Measurements from ENCODE around the gene PRKG1.

PRKG1 gene

DNA sequence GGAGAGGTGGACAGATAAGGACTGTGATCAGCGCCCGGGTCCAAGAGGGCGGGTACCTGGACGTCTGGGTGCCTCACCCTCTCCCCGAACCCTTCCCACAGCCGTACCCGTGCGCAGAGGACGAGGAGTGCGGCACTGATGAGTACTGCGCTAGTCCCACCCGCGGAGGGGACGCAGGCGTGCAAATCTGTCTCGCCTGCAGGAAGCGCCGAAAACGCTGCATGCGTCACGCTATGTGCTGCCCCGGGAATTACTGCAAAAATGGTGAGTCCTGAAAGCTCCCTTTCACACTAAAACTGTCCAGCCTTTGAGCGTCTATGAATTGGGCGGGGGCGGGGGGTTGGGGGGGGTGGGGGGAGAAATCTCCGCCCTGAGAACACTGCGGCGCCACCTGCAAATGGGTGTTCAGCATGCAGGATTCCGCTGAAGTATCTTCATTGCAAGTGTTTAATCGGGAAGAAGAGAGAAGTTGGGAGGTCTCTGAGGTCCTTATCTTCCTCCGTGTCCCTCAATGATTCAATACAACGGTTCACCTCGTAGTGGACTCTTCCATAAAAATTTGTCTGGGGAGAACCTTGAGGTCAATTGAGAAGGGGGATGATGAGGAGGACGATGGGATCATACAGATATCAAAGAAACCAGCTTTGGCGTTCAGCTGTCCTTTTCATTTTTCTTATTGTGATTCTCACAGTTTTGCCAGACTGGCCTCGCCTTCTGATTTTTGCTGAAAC is 1240.7 kb downstream of the PRKG1 start:
- peak overlapping the region; percentile 70 for H3K4me3 ChIP-seq (ENCODE audit: low read depth, low read length)
- TF ChIP-seq, protein P1, sequence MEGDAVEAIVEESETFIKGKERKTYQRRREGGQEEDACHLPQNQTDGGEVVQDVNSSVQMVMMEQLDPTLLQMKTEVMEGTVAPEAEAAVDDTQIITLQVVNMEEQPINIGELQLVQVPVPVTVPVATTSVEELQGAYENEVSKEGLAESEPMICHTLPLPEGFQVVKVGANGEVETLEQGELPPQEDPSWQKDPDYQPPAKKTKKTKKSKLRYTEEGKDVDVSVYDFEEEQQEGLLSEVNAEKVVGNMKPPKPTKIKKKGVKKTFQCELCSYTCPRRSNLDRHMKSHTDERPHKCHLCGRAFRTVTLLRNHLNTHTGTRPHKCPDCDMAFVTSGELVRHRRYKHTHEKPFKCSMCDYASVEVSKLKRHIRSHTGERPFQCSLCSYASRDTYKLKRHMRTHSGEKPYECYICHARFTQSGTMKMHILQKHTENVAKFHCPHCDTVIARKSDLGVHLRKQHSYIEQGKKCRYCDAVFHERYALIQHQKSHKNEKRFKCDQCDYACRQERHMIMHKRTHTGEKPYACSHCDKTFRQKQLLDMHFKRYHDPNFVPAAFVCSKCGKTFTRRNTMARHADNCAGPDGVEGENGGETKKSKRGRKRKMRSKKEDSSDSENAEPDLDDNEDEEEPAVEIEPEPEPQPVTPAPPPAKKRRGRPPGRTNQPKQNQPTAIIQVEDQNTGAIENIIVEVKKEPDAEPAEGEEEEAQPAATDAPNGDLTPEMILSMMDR (IDR thresholded peaks at IDR 0.05; ENCODE audit: low read depth, low read length): no peak

DNA sequence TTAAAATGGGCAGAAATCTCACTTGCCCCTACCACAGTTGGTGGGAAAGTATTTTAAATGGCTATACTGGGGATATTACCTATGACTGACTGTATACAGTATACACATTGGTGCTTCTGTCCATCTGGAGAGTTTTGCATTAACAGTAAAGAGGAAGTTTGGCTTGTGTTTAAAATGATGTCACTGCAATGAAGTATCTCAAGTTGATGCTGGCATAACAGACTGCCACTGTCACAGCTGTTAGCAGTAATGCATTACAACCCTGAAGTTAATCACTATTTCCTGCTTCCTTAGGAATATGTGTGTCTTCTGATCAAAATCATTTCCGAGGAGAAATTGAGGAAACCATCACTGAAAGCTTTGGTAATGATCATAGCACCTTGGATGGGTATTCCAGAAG is 1241.7 kb downstream of the PRKG1 start:
- H3K4me3 ChIP-seq (ENCODE audit: low read depth, low read length): peak overlapping the region; percentile 70
- TF ChIP-seq, protein P1 (IDR thresholded peaks at IDR 0.05; ENCODE audit: low read depth, low read length): no peak

DNA sequence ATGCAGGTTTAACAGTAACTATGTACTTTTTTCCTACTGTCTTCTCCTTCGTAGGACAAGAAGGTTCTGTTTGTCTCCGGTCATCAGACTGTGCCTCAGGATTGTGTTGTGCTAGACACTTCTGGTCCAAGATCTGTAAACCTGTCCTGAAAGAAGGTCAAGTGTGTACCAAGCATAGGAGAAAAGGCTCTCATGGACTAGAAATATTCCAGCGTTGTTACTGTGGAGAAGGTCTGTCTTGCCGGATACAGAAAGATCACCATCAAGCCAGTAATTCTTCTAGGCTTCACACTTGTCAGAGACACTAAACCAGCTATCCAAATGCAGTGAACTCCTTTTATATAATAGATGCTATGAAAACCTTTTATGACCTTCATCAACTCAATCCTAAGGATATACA is 1242.2 kb downstream of the PRKG1 start:
- peak overlapping the region; percentile 70 for H3K4me3 ChIP-seq (ENCODE audit: low read depth, low read length)
- TF ChIP-seq, protein P1 (IDR thresholded peaks at IDR 0.05; ENCODE audit: low read depth, low read length): no peak

DNA sequence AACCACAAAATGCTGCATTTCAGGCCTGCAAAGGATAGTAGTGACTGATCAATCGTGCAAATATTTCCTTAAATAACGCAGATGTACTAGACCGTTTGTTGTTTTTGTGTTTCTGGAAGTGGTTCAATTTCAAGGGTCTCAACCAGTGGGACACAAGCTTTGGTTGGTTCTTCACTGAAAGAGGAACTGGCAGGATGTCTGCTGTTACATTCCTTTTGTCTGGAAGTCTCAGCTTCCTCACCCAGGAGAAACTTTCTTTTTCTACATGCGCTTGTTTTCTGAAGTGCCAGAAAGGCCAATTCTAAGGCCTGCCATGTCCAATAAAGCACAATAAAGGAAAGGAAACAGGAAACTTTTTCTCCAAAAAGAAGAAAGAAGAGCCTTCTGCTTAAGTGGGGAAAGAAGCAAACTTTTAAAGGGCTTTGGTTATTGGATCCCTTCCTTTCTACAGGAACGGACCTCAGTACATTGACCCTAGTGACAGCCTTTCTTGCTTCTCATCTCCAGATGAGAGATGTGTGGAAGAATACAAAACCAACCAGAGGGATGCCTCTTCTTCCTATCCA is 1243.9 kb downstream of the PRKG1 start:
- H3K4me3 ChIP-seq (ENCODE audit: low read depth, low read length): peak overlapping the region; percentile 16; the same call in 1 of the 2 replicates
- TF ChIP-seq, protein P1 (IDR thresholded peaks at IDR 0.05; ENCODE audit: low read depth, low read length): no peak

DNA sequence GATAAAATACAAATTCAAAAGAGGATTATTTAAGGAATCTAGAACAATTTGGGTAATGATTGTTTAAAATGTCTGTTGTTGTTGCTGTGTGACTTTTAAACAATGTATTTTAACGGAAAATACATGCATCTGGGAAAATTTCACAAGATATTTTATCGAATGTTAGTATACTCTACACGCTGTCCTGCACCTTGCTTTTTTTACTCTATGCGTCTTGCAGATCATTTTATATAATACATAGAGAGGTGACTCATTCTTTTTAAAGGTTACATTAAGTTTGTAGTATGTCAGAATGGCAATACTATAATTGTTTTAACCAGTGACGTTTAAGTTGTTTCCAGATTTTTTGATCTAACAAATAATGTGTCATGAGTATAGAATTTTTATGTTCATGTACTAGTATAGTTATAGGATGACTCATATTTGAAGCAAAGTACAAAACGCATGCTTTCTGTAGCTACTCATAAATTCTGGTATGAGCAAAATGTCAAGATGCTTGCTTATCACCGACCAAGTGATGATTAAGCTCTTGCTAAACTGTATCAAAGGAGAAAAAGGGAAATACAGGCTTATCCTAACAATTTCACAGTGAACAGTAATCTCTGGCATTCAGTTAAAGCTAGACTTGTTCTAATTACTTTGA is 1244.7 kb downstream of the PRKG1 start:
- TF ChIP-seq, protein P1 (IDR thresholded peaks at IDR 0.05; ENCODE audit: low read depth, low read length): no peak
- H3K4me3 ChIP-seq (ENCODE audit: low read depth, low read length): no peak overlapping the region

DNA sequence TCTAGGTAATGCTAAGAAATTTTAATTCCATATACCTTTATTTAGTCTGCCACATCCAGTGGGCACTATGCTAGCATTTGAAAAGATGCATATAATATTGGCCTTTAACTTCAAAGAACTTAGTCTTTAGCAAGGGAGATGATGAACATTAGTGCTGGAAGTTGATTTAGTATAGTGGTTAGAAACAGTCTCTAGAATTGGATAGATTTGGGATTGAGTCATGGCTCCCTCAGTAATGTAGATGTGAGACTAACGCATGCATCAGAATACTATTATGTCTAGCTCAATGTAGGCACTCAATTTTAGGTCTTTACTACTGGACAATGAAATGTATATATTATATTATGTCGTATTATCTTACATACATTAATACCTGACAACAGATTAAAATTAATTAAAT is 1245.6 kb downstream of the PRKG1 start:
- TF ChIP-seq, protein P1 (IDR thresholded peaks at IDR 0.05; ENCODE audit: low read depth, low read length): no peak
- H3K4me3 ChIP-seq (ENCODE audit: low read depth, low read length): no peak overlapping the region

DNA sequence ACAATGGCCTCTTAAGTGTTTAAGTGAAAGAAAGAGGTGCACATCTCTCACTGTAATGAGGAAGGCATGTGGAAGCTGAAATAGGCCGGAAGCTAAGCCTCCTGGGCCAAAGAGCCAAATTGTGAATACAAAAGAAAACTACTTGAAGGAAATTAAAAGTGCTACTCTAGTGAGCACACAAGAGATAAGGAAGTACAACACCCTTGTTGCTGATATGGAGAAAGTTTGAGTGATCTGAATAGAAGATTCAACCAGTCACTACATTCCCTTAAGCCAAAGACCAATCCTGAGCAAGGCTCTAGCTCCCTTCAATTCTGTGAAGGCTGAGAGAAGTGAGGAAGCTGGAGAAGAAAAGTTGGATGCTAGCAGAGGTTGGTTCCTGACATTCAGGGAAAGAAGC is 1248.0 kb downstream of the PRKG1 start:
- TF ChIP-seq, protein P1 (IDR thresholded peaks at IDR 0.05; ENCODE audit: low read depth, low read length): no peak

More for the DNA sequence above, 1248.0 kb downstream of the PRKG1 start:
- no peak overlapping the region for H3K4me3 ChIP-seq (ENCODE audit: low read depth, low read length)
